Effector memory CD4-positive, alpha-beta T cell (primary cell): ENCODE data around the gene GBP4.

ENCODE experiments used
- DNase-seq, 3 donors: peaks; one replicate each; pipeline ENCODE4 v3.0.0-alpha.2; 2020
- H3K27ac ChIP-seq: 2 replicates; pipeline ENCODE4 v1.7.0; 2013; ENCODE audit warnings: mild to moderate bottlenecking, low read length, moderate library complexity; ENCODE audit not compliant: insufficient read depth, poor library complexity, severe bottlenecking
- H3K27me3 ChIP-seq: replicated peaks from 2 replicates; pipeline ENCODE4 v1.7.0; 2013; ENCODE audit warnings: mild to moderate bottlenecking, low read length; ENCODE audit not compliant: insufficient read depth, control insufficient read depth, poor library complexity, severe bottlenecking
- H3K36me3 ChIP-seq: 2 replicates; pipeline ENCODE4 v1.7.0; 2013; ENCODE audit warnings: mild to moderate bottlenecking, low read length, moderate library complexity; ENCODE audit not compliant: control insufficient read depth, insufficient read depth
- H3K4me1 ChIP-seq: 2 replicates; pipeline ENCODE4 v1.7.0; 2013; ENCODE audit warnings: low read length, mild to moderate bottlenecking; ENCODE audit not compliant: control insufficient read depth, insufficient read depth, poor library complexity, severe bottlenecking
- H3K4me3 ChIP-seq: 2 replicates; pipeline ENCODE4 v1.7.0; 2013; ENCODE audit warnings: low read length, low read depth, mild to moderate bottlenecking; ENCODE audit not compliant: insufficient read depth, poor library complexity, severe bottlenecking
- H3K9me3 ChIP-seq: 2 replicates; pipeline ENCODE4 v1.7.0; 2013; ENCODE audit warnings: mild to moderate bottlenecking, low read length, moderate library complexity; ENCODE audit not compliant: control insufficient read depth

GBP4 gene

GRCh38 chr1:89200663-89201062 lies 1.9 kb upstream of the GBP4 start:
- Histone ChIP-seq H3K4me3 (no peak overlapping the region), H3K36me3 (no peaks in the 10 kb centered on the region), H3K4me1 (peaks cover 7% of the 10 kb centered on the region), H3K9me3 (peaks cover 9% of the 10 kb centered on the region), H3K27ac (no peak overlapping the region), H3K27me3 (no peaks in the 10 kb centered on the region)
- DNase-seq, result no peak

- Histone ChIP-seq H3K4me1 (peaks cover 12% of the 10 kb centered on the region), H3K36me3 (peaks cover 7% of the 10 kb centered on the region), H3K4me3 (peak overlapping the region; percentile 78), H3K27me3 (no peaks in the 10 kb centered on the region), H3K27ac (peak overlapping the region; percentile 81), H3K9me3 (no peaks in the 10 kb centered on the region)
- no peak for DNase-seq
These were observed 836 bp upstream of the GBP4 start for GRCh38 chr1:89199525-89200031.

GRCh38 chr1:89198081-89198480 lies 661 bp downstream of the GBP4 start:
- peak overlapping the region; percentile 81 for H3K27ac ChIP-seq
- H3K4me3 ChIP-seq, result peak overlapping the region; percentile 78
- H3K9me3 ChIP-seq, result no peaks in the 10 kb centered on the region

GRCh38 chr1:89195476-89195875 lies 3.3 kb downstream of the GBP4 start:
- Histone ChIP-seq H3K4me1 (peaks cover 12% of the 10 kb centered on the region), H3K36me3 (peaks cover 37% of the 10 kb centered on the region), H3K27me3 (no peaks in the 10 kb centered on the region), H3K27ac (peak overlapping the region; percentile 3), H3K4me3 (no peak overlapping the region), H3K9me3 (no peaks in the 10 kb centered on the region)
- no peak for DNase-seq

More at GRCh38 chr1:89198081-89198480, 661 bp downstream of the GBP4 start:
- Histone ChIP-seq H3K4me1 (peaks cover 12% of the 10 kb centered on the region), H3K27me3 (no peaks in the 10 kb centered on the region), H3K36me3 (peaks cover 18% of the 10 kb centered on the region)
- DNase-seq, result no peak

GRCh38 chr1:89191314-89191713 lies 7.4 kb downstream of the GBP4 start:
- peaks cover 70% of the 10 kb centered on the region for H3K36me3 ChIP-seq

GRCh38 chr1:89190017-89190416 lies 8.7 kb downstream of the GBP4 start:
- Histone ChIP-seq H3K4me3 (no peak overlapping the region), H3K36me3 (peaks cover 80% of the 10 kb centered on the region), H3K4me1 (no peaks in the 10 kb centered on the region), H3K27me3 (no peaks in the 10 kb centered on the region), H3K27ac (no peak overlapping the region), H3K9me3 (no peaks in the 10 kb centered on the region)
- DNase-seq, result no peak

More at GRCh38 chr1:89191314-89191713, 7.4 kb downstream of the GBP4 start:
- DNase-seq, result no peak
- Histone ChIP-seq H3K4me1 (peaks cover 7% of the 10 kb centered on the region), H3K9me3 (no peaks in the 10 kb centered on the region), H3K4me3 (no peak overlapping the region), H3K27ac (no peak overlapping the region), H3K27me3 (no peaks in the 10 kb centered on the region)

GRCh38 chr1:89179343-89179742 lies 19.4 kb downstream of the GBP4 start:
- Histone ChIP-seq H3K9me3 (no peaks in the 10 kb centered on the region), H3K27me3 (no peaks in the 10 kb centered on the region), H3K27ac (no peak overlapping the region), H3K4me3 (no peak overlapping the region), H3K4me1 (no peaks in the 10 kb centered on the region), H3K36me3 (peaks cover 17% of the 10 kb centered on the region)
- DNase-seq, result no peak

GRCh38 chr1:89176971-89177370 lies 21.8 kb downstream of the GBP4 start:
- no peaks in the 10 kb centered on the region for H3K9me3 ChIP-seq

GRCh38 chr1:89175601-89176256 lies 23.0 kb downstream of the GBP4 start, which contains the start of gene GBP7:
TSS of gene GBP7 (minus strand) at chr1:89176003. CDS start at chr1:89171935, 4,068 bp downstream.
- DNase-seq, result no peak
- Histone ChIP-seq H3K27me3 (no peaks in the 10 kb centered on the region), H3K9me3 (no peaks in the 10 kb centered on the region), H3K4me3 (no peak within 1 kb of the TSS), H3K27ac (no peak within 1 kb of the TSS), H3K4me1 (no peaks in the 10 kb centered on the region), H3K36me3 (no peaks in the 10 kb centered on the region)

More at GRCh38 chr1:89176971-89177370, 21.8 kb downstream of the GBP4 start:
- Histone ChIP-seq H3K36me3 (no peaks in the 10 kb centered on the region), H3K4me1 (no peaks in the 10 kb centered on the region), H3K27ac (no peak overlapping the region), H3K27me3 (no peaks in the 10 kb centered on the region), H3K4me3 (no peak overlapping the region)
- no peak for DNase-seq

GRCh38 chr1:89174491-89174890 lies 24.3 kb downstream of the GBP4 start:
- Histone ChIP-seq H3K36me3 (no peaks in the 10 kb centered on the region), H3K4me3 (no peak overlapping the region), H3K9me3 (no peaks in the 10 kb centered on the region), H3K27ac (no peak overlapping the region), H3K27me3 (no peaks in the 10 kb centered on the region), H3K4me1 (no peaks in the 10 kb centered on the region)
- DNase-seq, result no peak
